ENCODE results near the gene DYNLT4. TPM values are rescaled to one million over a fixed set of nuclear protein-coding genes. Genes with fewer than 3 reads are reported as not detected.

Gene DYNLT4
- total and polyA plus RNA-seq, 3 donors from 2014 or later: 0.47 to 4.0 (median 3.2) TPM

GRCh38 chr1:44835738-44836675 is 28.9 kb upstream of the DYNLT4 start:
- Histone ChIP-seq H3K4me1 (peaks cover 56% of the 10 kb centered on the region), H3K9me3 (no peaks in the 10 kb centered on the region), H3K27me3 (no peaks in the 10 kb centered on the region), H3K36me3 (ENCODE audit: low read depth, missing control alignments) (no peaks in the 10 kb centered on the region), H3K27ac (peak overlapping the region; percentile 6 to 33), H3K4me3 (no peak overlapping the region)
- WGBS, 2 donors: 54 to 58% methylated on average over 23 of the region's 23 CpGs
- DNase-seq: peak; percentile 93
- TF ChIP-seq CTCF (IDR thresholded peaks at IDR 0.05): peak; percentile 81 to 87 (median 84)
- no peak for TF ChIP-seq POLR2A (IDR thresholded peaks at IDR 0.05)
- intact Hi-C loops (cut with DNase I; ENCODE audit: low total_unique reads): loop anchor here (10.0 kb wide), 1 partner anchor 179 kb away; the partner anchor contains the start of genes HECTD3 and UROD

- Histone ChIP-seq H3K36me3 (ENCODE audit: low read depth, missing control alignments) (no peaks in the 10 kb centered on the region), H3K4me3 (no peak overlapping the region), H3K27me3 (no peaks in the 10 kb centered on the region), H3K4me1 (peaks cover 56% of the 10 kb centered on the region), H3K9me3 (no peaks in the 10 kb centered on the region), H3K27ac (peak overlapping the region; percentile 33 to 41)
- no peak for TF ChIP-seq POLR2A (IDR thresholded peaks at IDR 0.05)
- no peak for TF ChIP-seq CTCF (IDR thresholded peaks at IDR 0.05)
- WGBS, 2 donors: 39 to 43% methylated on average over 7 of the region's 7 CpGs
- no peak for DNase-seq
- intact Hi-C loops (cut with DNase I; ENCODE audit: low total_unique reads): loop anchor here (10.0 kb wide), 1 partner anchor 180 kb away; the partner anchor contains the start of genes HECTD3 and UROD
These were observed 27.2 kb upstream of the DYNLT4 start for GRCh38 chr1:44834328-44834727.

GRCh38 chr1:44832056-44832705 is 25.0 kb upstream of the DYNLT4 start:
- 38 to 51% methylated on average over 9 to 13 of the region's 13 CpGs for WGBS, 2 donors
- DNase-seq: peak; percentile 62

GRCh38 chr1:44831516-44831915 is 24.4 kb upstream of the DYNLT4 start:
- Histone ChIP-seq H3K9me3 (no peaks in the 10 kb centered on the region), H3K27ac (no peak overlapping the region), H3K36me3 (ENCODE audit: low read depth, missing control alignments) (no peaks in the 10 kb centered on the region), H3K4me1 (peaks cover 58% of the 10 kb centered on the region), H3K4me3 (no peak overlapping the region), H3K27me3 (no peaks in the 10 kb centered on the region)
- intact Hi-C loops (cut with DNase I; ENCODE audit: low total_unique reads): loop anchor here (10.0 kb wide), 1 partner anchor 183 kb away; the partner anchor contains the start of genes HECTD3 and UROD
- 33 to 54% methylated on average over 6 to 9 of the region's 9 CpGs for WGBS, 2 donors
- TF ChIP-seq CTCF (IDR thresholded peaks at IDR 0.05) (no peak), POLR2A (IDR thresholded peaks at IDR 0.05) (no peak)
- DNase-seq: no peak

More at GRCh38 chr1:44832056-44832705, 25.0 kb upstream of the DYNLT4 start:
- TF ChIP-seq CTCF (IDR thresholded peaks at IDR 0.05) (no peak), POLR2A (IDR thresholded peaks at IDR 0.05) (no peak)
- no peaks in the 10 kb centered on the region for H3K36me3 ChIP-seq (ENCODE audit: low read depth, missing control alignments)
- H3K27ac ChIP-seq: peak overlapping the region in 1 of 2 donors; percentile 45
- intact Hi-C loops (cut with DNase I; ENCODE audit: low total_unique reads): loop anchor here (10.0 kb wide), 1 partner anchor 183 kb away; the partner anchor contains the start of genes HECTD3 and UROD
- H3K4me3 ChIP-seq: no peak overlapping the region
- H3K4me1 ChIP-seq: peaks cover 56% of the 10 kb centered on the region
- H3K9me3 ChIP-seq: no peaks in the 10 kb centered on the region
- H3K27me3 ChIP-seq: no peaks in the 10 kb centered on the region

Data from testis (tissue), 3 donors.